AG04450 (cell line): Measurements from ENCODE around the gene CLBA1. TPM values are rescaled to one million over a fixed set of nuclear protein-coding genes. Genes with fewer than 3 reads are reported as not detected.

ENCODE experiments used
- CTCF ChIA-PET: fragments of 300-600, 350-600 bp; formaldehyde crosslinking; extraction: SDS; loops from one replicate; lab custom pipeline; 2022; ENCODE audit warnings: antibody characterized with exemption, inconsistent platforms; lab: Charles Lee
- POLR2A ChIA-PET: fragments of 350-600 bp; formaldehyde crosslinking; extraction: SDS; loops from one replicate; lab custom pipeline; 2021; ENCODE audit warnings: antibody characterized with exemption, inconsistent platforms; lab: Yijun Ruan, JAX
- DNase-seq: peaks from one replicate; pipeline ENCODE4 v3.0.0-alpha.2; 2011; ENCODE audit warnings: low read depth, low spot score
- H3K27ac ChIP-seq: one replicate; pipeline ENCODE4 v1.5.1; 2012; ENCODE audit warnings: low read depth, low read length, control low read depth
- H3K27me3 ChIP-seq: one replicate; pipeline ENCODE4 v1.6.0; 2012; ENCODE audit warnings: low read length; ENCODE audit not compliant: control insufficient read depth, insufficient read depth
- H3K4me3 ChIP-seq: 2 replicates; pipeline ENCODE4 v1.5.1; 2011; ENCODE audit warnings: mild to moderate bottlenecking, low read depth, low read length, control low read depth
- H3K9me3 ChIP-seq: 2 replicates; pipeline ENCODE4 v1.5.1; 2012; ENCODE audit warnings: low read length; ENCODE audit not compliant: control insufficient read depth, insufficient read depth
- CTCF ChIP-seq: IDR thresholded peaks from 2 replicates; pipeline ENCODE4 v1.5.1; 2011; ENCODE audit warnings: low read depth, low read length, control low read depth, inconsistent platforms
- polyA plus RNA-seq: library from polyadenylated mRNA; depleted of rRNA; stranded (reverse); fragments of >200 nt; gene quantifications from 2 replicates; pipeline ENCODE4 v1.2.3, GENCODE V29; 2011

CLBA1 gene
- polyA plus RNA-seq, 1 experiment, result 4.6 TPM

GRCh38 chr14:105023144-105023543, 37.6 kb downstream of the CLBA1 start:
- H3K27ac ChIP-seq, result no peak overlapping the region
- no peaks in the 10 kb centered on the region for H3K27me3 ChIP-seq
- no peak for DNase-seq
- CTCF ChIA-PET, result interaction anchor here (0.7 to 1.4 kb wide), 3 partner anchors 23 to 196 kb away, joined by 3 to 6 read pairs (median 4); no protein-coding TSS in a partner anchor
- POLR2A ChIA-PET, result no interaction called here
- no peak overlapping the region for H3K4me3 ChIP-seq
- peaks cover 4% of the 10 kb centered on the region; the same call in 1 of the 2 replicates for H3K9me3 ChIP-seq
- no peak for TF ChIP-seq CTCF

- POLR2A ChIA-PET, result no interaction called here
- Histone ChIP-seq H3K27ac (peak overlapping the region; percentile 89), H3K9me3 (peaks cover 4% of the 10 kb centered on the region; the same call in 1 of the 2 replicates), H3K4me3 (no peak overlapping the region), H3K27me3 (no peaks in the 10 kb centered on the region)
- no peak for TF ChIP-seq CTCF
- DNase-seq, result no peak
- CTCF ChIA-PET, result interaction anchor here (1.1 to 1.6 kb wide), 4 partner anchors 21 to 63 kb away, joined by 3 to 4 read pairs (median 4); no protein-coding TSS in a partner anchor
These were observed 38.3 kb downstream of the CLBA1 start for GRCh38 chr14:105023791-105024480.

GRCh38 chr14:105025429-105025828, 39.8 kb downstream of the CLBA1 start:
- Histone ChIP-seq H3K4me3 (no peak overlapping the region), H3K27ac (peak overlapping the region; percentile 89), H3K27me3 (no peaks in the 10 kb centered on the region), H3K9me3 (peaks cover 4% of the 10 kb centered on the region; the same call in 1 of the 2 replicates)
- ChIA-PET CTCF (interaction anchor here (0.9 to 1.6 kb wide), 4 partner anchors 20 to 50 kb away, joined by 3 to 4 read pairs (median 3); no protein-coding TSS in a partner anchor), POLR2A (no interaction called here)
- DNase-seq, result no peak
- TF ChIP-seq CTCF, result no peak

- POLR2A ChIA-PET, result no interaction called here
- Histone ChIP-seq H3K9me3 (peaks cover 4% of the 10 kb centered on the region; the same call in 1 of the 2 replicates), H3K27me3 (no peaks in the 10 kb centered on the region), H3K4me3 (no peak overlapping the region), H3K27ac (no peak overlapping the region)
- CTCF ChIA-PET, result interaction anchor here (0.9 to 1.0 kb wide), 2 partner anchors 20 to 49 kb away, joined by 3 read pairs; no protein-coding TSS in a partner anchor
- no peak for DNase-seq
- no peak for TF ChIP-seq CTCF
These were observed 40.6 kb downstream of the CLBA1 start for GRCh38 chr14:105026033-105026785.
